GM21528 (cell line): Measurements from ENCODE around the gene DESI2.
A peak's percentile ranks its signal among the peaks of the same experiment; 100 is the strongest.
"Not testable (repeated sequence)": the region's sequence is repeated elsewhere in the genome, so short reads cannot be mapped to it uniquely, and the experiment has no call there.

Source experiments
- ATAC-seq: cut with Tn5 transposase; IDR thresholded peaks from one replicate; pipeline ENCODE4 v1.9.1; 2021; ENCODE audit warnings: mild to moderate bottlenecking, moderate library complexity; ENCODE audit not compliant: unreplicated experiment, low FRiP score

Gene DESI2

GRCh38 chr1:244654108-244655038 is 1.4 kb downstream of the DESI2 start:
- ATAC-seq, result no peak

- no peak for ATAC-seq
Observed at GRCh38 chr1:244655186-244655585, 2.3 kb downstream of the DESI2 start.

- ATAC-seq, result no peak
Observed at GRCh38 chr1:244657421-244657820, 4.5 kb downstream of the DESI2 start.

GRCh38 chr1:244659694-244660093 is 6.8 kb downstream of the DESI2 start:
- no peak for ATAC-seq

GRCh38 chr1:244660595-244660994 is 7.7 kb downstream of the DESI2 start:
- ATAC-seq, result no peak

GRCh38 chr1:244661569-244662312 is 8.8 kb downstream of the DESI2 start:
- ATAC-seq, result not testable (repeated sequence)

GRCh38 chr1:244662599-244662998 is 9.7 kb downstream of the DESI2 start:
- no peak for ATAC-seq

- ATAC-seq, result no peak
Observed at GRCh38 chr1:244664353-244664752, 11.4 kb downstream of the DESI2 start.

- peak; percentile 86 for ATAC-seq
Observed at GRCh38 chr1:244665771-244666217, 12.9 kb downstream of the DESI2 start.

- not testable (repeated sequence) for ATAC-seq
Observed at GRCh38 chr1:244666672-244667418, 13.9 kb downstream of the DESI2 start.

GRCh38 chr1:244667797-244668196 is 14.9 kb downstream of the DESI2 start:
- no peak for ATAC-seq

GRCh38 chr1:244672946-244673682 is 20.2 kb downstream of the DESI2 start:
- no peak for ATAC-seq

- ATAC-seq, result no peak
Observed at GRCh38 chr1:244674446-244674845, 21.5 kb downstream of the DESI2 start.

- no peak for ATAC-seq
Observed at GRCh38 chr1:244675167-244675566, 22.2 kb downstream of the DESI2 start.

GRCh38 chr1:244678697-244679096 is 25.8 kb downstream of the DESI2 start:
- no peak for ATAC-seq

- no peak for ATAC-seq
Observed at GRCh38 chr1:244680667-244681066, 27.7 kb downstream of the DESI2 start.

- not testable (repeated sequence) for ATAC-seq
Observed at GRCh38 chr1:244682087-244682486, 29.2 kb downstream of the DESI2 start.

GRCh38 chr1:244695937-244696336 is 43.0 kb downstream of the DESI2 start:
- ATAC-seq, result no peak

GRCh38 chr1:244699741-244700140 is 46.8 kb downstream of the DESI2 start:
- ATAC-seq, result no peak

- no peak for ATAC-seq
Observed at GRCh38 chr1:244700808-244701207, 47.9 kb downstream of the DESI2 start.
